Hepatocyte (in vitro differentiated cells): Measurements from ENCODE around the gene TTL. TPM values are rescaled to one million over a fixed set of nuclear protein-coding genes. Genes with fewer than 3 reads are reported as not detected.

Source experiments
- DNase-seq: peaks from one replicate; pipeline ENCODE4 v3.0.0-alpha.2; 2016; ENCODE audit warnings: low spot score
- H2AFZ ChIP-seq: fragments of 200-600 bp; sonication (generic); 2 replicates; pipeline ENCODE4 v1.6.0; 2016; ENCODE audit warnings: antibody characterized with exemption, mild to moderate bottlenecking
- H3K27ac ChIP-seq: fragments of 200-600 bp; sonication (generic); 2 replicates; pipeline ENCODE4 v1.5.1; 2016; ENCODE audit warnings: mild to moderate bottlenecking
- H3K27me3 ChIP-seq: fragments of 200-600 bp; sonication (generic); 2 replicates; pipeline ENCODE4 v1.6.1; 2016
- H3K36me3 ChIP-seq: fragments of 200-600 bp; sonication (generic); replicated peaks from 2 replicates; pipeline ENCODE4 v1.5.1; 2016; ENCODE audit warnings: low read depth; ENCODE audit not compliant: insufficient read depth
- H3K4me1 ChIP-seq: fragments of 200-600 bp; sonication (generic); 2 replicates; pipeline ENCODE4 v1.5.1; 2016; ENCODE audit warnings: mild to moderate bottlenecking, moderate library complexity; ENCODE audit not compliant: insufficient read depth
- H3K4me2 ChIP-seq: fragments of 200-600 bp; sonication (generic); 2 replicates; pipeline ENCODE4 v1.6.0; 2016
- H3K4me3 ChIP-seq: fragments of 200-600 bp; sonication (generic); 2 replicates; pipeline ENCODE4 v1.5.1; 2016; ENCODE audit warnings: mild to moderate bottlenecking
- H3K79me2 ChIP-seq: fragments of 200-600 bp; sonication (generic); 2 replicates; pipeline ENCODE4 v1.6.0; 2017; ENCODE audit warnings: mild to moderate bottlenecking
- H3K9me2 ChIP-seq: fragments of 200-600 bp; sonication (generic); replicated peaks from 2 replicates; pipeline ENCODE4 v1.6.0; 2017; ENCODE audit warnings: mild to moderate bottlenecking; ENCODE audit not compliant: insufficient read depth
- H3K9me3 ChIP-seq: fragments of 200-600 bp; sonication (generic); 2 replicates; pipeline ENCODE4 v1.5.1; 2016; ENCODE audit warnings: low read depth, mild to moderate bottlenecking
- H4K20me1 ChIP-seq: fragments of 200-600 bp; sonication (generic); 2 replicates; pipeline ENCODE4 v1.6.0; 2016; ENCODE audit warnings: mild to moderate bottlenecking; ENCODE audit not compliant: insufficient read depth, poor library complexity, severe bottlenecking
- EZH2 ChIP-seq: fragments of 200-600 bp; sonication (generic); IDR thresholded peaks from 2 replicates; pipeline ENCODE4 v1.6.1; 2016; ENCODE audit warnings: antibody characterized with exemption, mild to moderate bottlenecking, borderline replicate concordance
- EZH2phosphoT487 ChIP-seq: fragments of 200-600 bp; sonication (generic); IDR thresholded peaks from one replicate; pipeline ENCODE4 v1.6.1; 2018; ENCODE audit warnings: antibody characterized with exemption, mild to moderate bottlenecking, low read depth, moderate library complexity; ENCODE audit not compliant: unreplicated experiment, severe bottlenecking
- WGBS: methylation state at CpG from one replicate; pipeline ENCODE4 v1.1.6; 2016; ENCODE audit warnings: low lambda C conversion rate; ENCODE audit errors: missing lambda C conversion rate; 5-methylcytosine and 5-hydroxymethylcytosine counted together
- polyA plus RNA-seq: library from polyadenylated mRNA; unstranded; fragments of >200 nt; fragmentation: Nextera tagmentation; extraction: Ambion mirVana; gene quantifications from 2 replicates; pipeline ENCODE4 v1.2.1, GENCODE V29; 2016
- total RNA-seq: library from RNA; depleted of rRNA; stranded (reverse); fragments of >200 nt; gene quantifications from 2 replicates; pipeline ENCODE4 v1.2.3, GENCODE V29; 2014
- TF ChIP-seq, protein P1 (sequence below): fragments of 200-600 bp; sonication (generic); IDR thresholded peaks from 2 replicates; pipeline ENCODE4 v1.5.1; 2016; ENCODE audit warnings: antibody characterized with exemption, mild to moderate bottlenecking; ENCODE audit not compliant: poor library complexity

Gene TTL
- total and polyA plus RNA-seq, 2 experiments from 2014 or later: 16.9 to 22.9 TPM

DNA sequence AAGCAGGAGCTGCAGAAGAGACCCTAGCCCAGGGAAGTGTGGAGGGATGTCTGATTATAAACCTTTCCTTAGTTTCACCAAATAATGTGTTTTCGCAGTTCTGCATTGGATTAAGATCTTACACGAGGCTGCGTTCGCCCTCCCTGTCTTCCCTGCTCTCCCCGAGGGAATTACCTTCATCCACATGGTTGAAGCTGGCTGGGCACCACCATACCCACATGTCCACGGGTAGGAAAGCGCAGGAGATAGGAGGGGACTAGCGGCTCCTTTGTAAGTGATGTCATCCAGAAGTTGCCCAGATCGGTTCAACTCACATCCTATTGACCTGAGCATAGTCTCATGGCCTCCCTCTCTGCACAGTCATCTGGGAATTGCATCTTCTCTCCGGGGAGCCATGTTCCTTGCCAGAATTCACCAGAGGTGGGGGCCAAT, 1.1 kb downstream of the TTL start:
- 7% methylated on average over 10 of the region's 10 CpGs for WGBS
- H3K27me3 ChIP-seq: no peaks in the 10 kb centered on the region
- peak overlapping the region; percentile 96 for H2AFZ ChIP-seq
- no peaks in the 10 kb centered on the region for H3K9me2 ChIP-seq
- TF ChIP-seq, protein P1, sequence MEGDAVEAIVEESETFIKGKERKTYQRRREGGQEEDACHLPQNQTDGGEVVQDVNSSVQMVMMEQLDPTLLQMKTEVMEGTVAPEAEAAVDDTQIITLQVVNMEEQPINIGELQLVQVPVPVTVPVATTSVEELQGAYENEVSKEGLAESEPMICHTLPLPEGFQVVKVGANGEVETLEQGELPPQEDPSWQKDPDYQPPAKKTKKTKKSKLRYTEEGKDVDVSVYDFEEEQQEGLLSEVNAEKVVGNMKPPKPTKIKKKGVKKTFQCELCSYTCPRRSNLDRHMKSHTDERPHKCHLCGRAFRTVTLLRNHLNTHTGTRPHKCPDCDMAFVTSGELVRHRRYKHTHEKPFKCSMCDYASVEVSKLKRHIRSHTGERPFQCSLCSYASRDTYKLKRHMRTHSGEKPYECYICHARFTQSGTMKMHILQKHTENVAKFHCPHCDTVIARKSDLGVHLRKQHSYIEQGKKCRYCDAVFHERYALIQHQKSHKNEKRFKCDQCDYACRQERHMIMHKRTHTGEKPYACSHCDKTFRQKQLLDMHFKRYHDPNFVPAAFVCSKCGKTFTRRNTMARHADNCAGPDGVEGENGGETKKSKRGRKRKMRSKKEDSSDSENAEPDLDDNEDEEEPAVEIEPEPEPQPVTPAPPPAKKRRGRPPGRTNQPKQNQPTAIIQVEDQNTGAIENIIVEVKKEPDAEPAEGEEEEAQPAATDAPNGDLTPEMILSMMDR: no peak
- TF ChIP-seq EZH2phosphoT487: no peak
- TF ChIP-seq EZH2: no peak
- H3K9me3 ChIP-seq: no peaks in the 10 kb centered on the region
- peaks cover 8% of the 10 kb centered on the region for H3K4me1 ChIP-seq
- peak overlapping the region; percentile 84 for H3K4me3 ChIP-seq
- no peaks in the 10 kb centered on the region for H4K20me1 ChIP-seq
- peaks cover 43% of the 10 kb centered on the region for H3K79me2 ChIP-seq
- peak overlapping the region; percentile 90 for H3K27ac ChIP-seq
- peak overlapping the region; percentile 88 for H3K4me2 ChIP-seq
- no peaks in the 10 kb centered on the region for H3K36me3 ChIP-seq
- DNase-seq: peak; percentile 46

DNA sequence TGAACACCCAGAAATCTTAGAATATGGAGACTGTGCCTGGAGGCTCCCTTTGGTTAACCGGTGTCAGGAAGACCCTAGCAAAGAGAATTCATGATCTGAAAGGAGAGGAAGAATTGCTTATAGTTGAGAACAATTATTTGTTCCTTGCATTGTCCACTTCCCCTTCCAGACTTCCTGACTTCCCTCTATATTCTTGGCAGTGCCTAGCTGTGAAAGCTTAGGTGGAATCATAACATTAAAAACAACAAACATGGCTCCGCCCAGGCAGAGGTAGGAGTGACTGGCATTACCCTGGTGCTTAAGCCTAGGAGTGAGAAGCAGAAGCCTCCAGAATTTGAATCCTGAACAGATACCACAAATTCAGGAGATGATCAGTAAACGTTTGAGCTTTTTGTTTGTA, 1.9 kb downstream of the TTL start:
- TF ChIP-seq EZH2phosphoT487: no peak
- TF ChIP-seq, protein P1: no peak
- TF ChIP-seq EZH2: no peak
- Histone ChIP-seq H2AFZ (no peak overlapping the region), H3K4me2 (peak overlapping the region; percentile 88), H3K9me2 (no peaks in the 10 kb centered on the region), H3K36me3 (no peaks in the 10 kb centered on the region), H3K9me3 (no peaks in the 10 kb centered on the region), H3K27ac (no peak overlapping the region), H3K4me3 (no peak overlapping the region), H3K4me1 (peaks cover 8% of the 10 kb centered on the region), H3K27me3 (no peaks in the 10 kb centered on the region), H3K79me2 (peaks cover 46% of the 10 kb centered on the region), H4K20me1 (no peaks in the 10 kb centered on the region)
- DNase-seq: no peak
- 89% methylated on average over 3 of the region's 3 CpGs for WGBS

DNA sequence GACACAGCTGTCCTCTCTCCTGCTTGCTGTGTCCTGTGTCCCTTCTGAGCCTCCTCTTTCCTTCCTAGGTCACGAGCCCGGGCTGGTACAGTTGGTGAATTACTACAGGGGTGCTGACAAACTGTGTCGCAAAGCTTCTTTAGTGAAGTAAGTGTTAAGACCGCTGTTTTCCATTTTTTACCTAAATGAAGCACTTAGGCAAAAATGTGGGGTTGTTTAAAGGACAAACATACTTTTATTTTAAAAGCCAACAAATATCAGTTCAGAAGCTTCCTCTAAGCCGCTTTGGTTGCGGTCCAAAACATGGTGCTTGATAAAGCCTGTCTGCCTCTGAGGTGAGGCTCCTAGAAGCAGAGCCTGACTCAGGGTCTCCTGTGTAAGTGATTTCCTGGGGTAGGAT, 3.9 kb downstream of the TTL start:
- H3K36me3 ChIP-seq: no peaks in the 10 kb centered on the region
- no peak for DNase-seq
- no peaks in the 10 kb centered on the region for H3K27me3 ChIP-seq
- no peaks in the 10 kb centered on the region for H4K20me1 ChIP-seq
- H3K4me1 ChIP-seq: peaks cover 8% of the 10 kb centered on the region
- H3K4me2 ChIP-seq: no peak overlapping the region
- H3K9me2 ChIP-seq: no peaks in the 10 kb centered on the region
- peaks cover 51% of the 10 kb centered on the region for H3K79me2 ChIP-seq
- 98% methylated on average over 6 of the region's 6 CpGs for WGBS
- no peak overlapping the region for H3K4me3 ChIP-seq
- no peak overlapping the region for H3K27ac ChIP-seq
- H3K9me3 ChIP-seq: no peaks in the 10 kb centered on the region
- no peak for TF ChIP-seq EZH2
- TF ChIP-seq EZH2phosphoT487: no peak
- TF ChIP-seq, protein P1: no peak
- H2AFZ ChIP-seq: no peak overlapping the region

- WGBS: 96% methylated on average over 5 of the region's 5 CpGs
- peaks cover 8% of the 10 kb centered on the region for H3K4me1 ChIP-seq
- TF ChIP-seq, protein P1: no peak
- no peak for TF ChIP-seq EZH2
- no peak for TF ChIP-seq EZH2phosphoT487
Measured at GRCh38 chr2:112486895-112487294, 4.9 kb downstream of the TTL start.

More at GRCh38 chr2:112486895-112487294, 4.9 kb downstream of the TTL start:
- no peak for DNase-seq
- no peaks in the 10 kb centered on the region for H3K36me3 ChIP-seq
- no peaks in the 10 kb centered on the region for H3K27me3 ChIP-seq
- no peak overlapping the region for H3K27ac ChIP-seq
- peaks cover 51% of the 10 kb centered on the region for H3K79me2 ChIP-seq
- H3K4me3 ChIP-seq: no peak overlapping the region
- no peaks in the 10 kb centered on the region for H3K9me2 ChIP-seq
- H4K20me1 ChIP-seq: no peaks in the 10 kb centered on the region
- no peak overlapping the region for H2AFZ ChIP-seq
- H3K4me2 ChIP-seq: no peak overlapping the region
- H3K9me3 ChIP-seq: no peaks in the 10 kb centered on the region
